HG03432 (cell line): ENCODE measurements around the gene CPNE4.

Experiments
- ATAC-seq: cut with Tn5 transposase; IDR thresholded peaks from one replicate; pipeline ENCODE4 v1.9.1; 2021; ENCODE audit warnings: mild to moderate bottlenecking, moderate library complexity; ENCODE audit not compliant: unreplicated experiment

CPNE4 gene

DNA sequence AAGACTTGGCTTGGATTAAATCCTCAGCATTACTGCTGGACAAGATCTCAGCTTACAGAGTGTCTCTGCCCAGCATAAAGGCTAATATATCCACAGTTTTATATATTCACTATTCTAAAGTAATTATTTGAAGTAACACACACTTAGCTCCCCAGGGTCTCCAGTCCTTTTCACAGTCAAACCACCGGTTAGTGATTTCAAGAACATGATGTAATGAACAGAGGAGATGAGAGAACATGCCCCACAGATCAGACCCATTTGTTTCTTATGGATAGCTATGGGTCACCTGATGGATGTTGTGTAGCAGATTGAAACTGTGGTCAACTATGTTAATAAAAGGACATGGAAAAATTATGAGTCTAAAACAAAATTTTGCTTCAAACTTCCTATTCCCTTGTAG lies 487.2 kb downstream of the CPNE4 start:
- ATAC-seq: no peak

- no peak for ATAC-seq
Observed at GRCh38 chr3:131546441-131546840, 488.4 kb downstream of the CPNE4 start.

DNA sequence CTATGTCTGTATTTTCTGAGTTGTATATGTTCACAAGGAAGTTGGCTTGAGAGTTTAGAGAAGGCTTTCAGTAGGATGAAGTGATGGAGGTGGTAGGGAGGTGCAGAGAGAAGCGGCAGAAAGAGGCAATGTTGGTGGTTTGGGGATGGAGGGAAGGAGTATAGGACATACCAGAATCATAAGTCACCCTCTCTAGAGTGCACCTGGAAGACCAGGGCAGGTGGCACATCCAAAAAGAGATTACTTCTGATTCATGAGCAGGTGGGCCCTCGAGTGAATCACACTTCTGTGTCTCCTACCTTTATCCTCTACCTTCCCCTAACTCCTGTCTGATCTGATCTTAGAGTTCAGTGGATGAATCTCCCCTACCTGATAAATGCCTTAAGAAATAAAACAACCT lies 490.3 kb downstream of the CPNE4 start:
- ATAC-seq: no peak

DNA sequence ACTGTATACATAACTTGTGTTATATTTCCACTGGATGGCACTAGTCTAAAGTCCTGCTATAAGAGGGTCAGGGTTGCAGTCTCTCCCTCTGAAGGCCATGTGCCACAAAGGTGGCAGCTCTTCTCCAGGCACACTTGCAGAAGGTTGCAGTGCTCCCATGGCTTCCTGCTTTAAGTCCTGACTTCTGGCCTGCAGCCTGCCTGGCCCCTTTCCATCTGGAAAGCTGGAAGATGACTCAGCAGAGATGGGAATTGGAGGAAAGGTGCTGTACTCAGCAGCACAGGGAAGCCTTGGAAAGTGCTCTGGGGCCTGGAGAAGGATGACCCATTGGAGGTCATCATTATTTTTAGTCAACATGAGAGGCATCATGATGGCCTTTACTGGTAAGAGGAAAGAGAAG lies 491.1 kb downstream of the CPNE4 start:
- no peak for ATAC-seq

DNA sequence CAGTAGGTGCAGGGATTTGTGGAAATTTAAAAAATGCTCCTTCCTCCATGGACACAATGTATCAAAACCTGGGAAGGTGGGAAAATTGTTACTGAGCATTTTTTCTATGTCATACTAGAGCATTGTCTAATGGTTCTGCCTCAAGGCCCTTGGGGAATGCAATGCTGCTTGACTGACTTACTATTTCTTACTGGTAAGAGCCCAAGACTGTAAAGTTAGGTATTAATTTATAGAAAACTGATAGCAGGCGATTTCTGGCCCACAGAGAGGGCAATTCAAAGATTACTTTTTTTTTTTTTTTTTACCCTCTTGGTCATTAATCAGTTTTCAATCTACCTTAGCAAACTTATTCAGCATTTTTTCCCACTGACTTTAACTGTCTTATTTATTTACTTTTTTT lies 493.5 kb downstream of the CPNE4 start:
- no peak for ATAC-seq

GRCh38 chr3:131540821-131541220 lies 494.0 kb downstream of the CPNE4 start:
- ATAC-seq: no peak

DNA sequence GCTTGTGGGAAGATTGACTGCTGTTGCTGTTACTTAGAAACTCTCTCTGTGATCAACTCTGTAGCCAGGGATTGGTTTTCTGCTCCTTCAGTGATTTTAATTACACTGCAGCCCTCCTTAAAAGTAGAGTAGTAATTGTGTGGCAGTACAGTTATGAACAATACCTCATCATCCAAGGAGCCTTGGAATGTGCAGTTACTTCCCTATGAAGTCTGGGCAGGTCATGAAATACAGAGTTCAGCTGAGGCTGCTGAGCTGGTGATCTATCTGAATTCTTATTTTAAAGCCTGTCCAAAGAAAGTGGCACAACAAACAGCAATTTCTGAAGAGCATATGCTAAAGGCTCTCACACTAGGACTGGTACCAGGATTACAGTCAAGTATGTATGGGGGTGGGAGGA lies 494.7 kb downstream of the CPNE4 start:
- no peak for ATAC-seq

- no peak for ATAC-seq
Observed at GRCh38 chr3:131538968-131539367, 495.8 kb downstream of the CPNE4 start.

GRCh38 chr3:131537531-131537930 lies 497.3 kb downstream of the CPNE4 start:
- ATAC-seq: no peak

DNA sequence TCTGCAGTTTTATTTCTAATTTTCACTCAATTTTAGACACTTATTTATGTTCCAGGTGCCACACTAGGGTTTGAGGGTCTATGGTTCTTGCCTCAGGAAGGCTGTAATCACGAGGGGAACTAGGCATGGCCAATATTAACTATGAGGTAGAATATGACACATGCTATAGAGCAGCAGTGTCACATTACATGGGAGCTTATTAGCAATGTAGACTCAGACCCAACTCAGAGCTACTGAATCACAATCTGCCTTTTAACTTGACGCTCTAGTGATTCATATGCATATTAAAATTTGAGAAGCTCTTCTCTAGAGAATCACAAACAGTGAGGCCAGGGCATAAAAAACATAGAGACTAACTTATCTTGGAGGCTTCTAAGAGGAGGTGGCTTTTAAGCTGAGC lies 499.2 kb downstream of the CPNE4 start:
- no peak for ATAC-seq

GRCh38 chr3:131535131-131535530 lies 499.7 kb downstream of the CPNE4 start:
- ATAC-seq: no peak

GRCh38 chr3:131532645-131533044 lies 502.2 kb downstream of the CPNE4 start:
- no peak for ATAC-seq

GRCh38 chr3:131530843-131531242 lies 504.0 kb downstream of the CPNE4 start:
- no peak for ATAC-seq

DNA sequence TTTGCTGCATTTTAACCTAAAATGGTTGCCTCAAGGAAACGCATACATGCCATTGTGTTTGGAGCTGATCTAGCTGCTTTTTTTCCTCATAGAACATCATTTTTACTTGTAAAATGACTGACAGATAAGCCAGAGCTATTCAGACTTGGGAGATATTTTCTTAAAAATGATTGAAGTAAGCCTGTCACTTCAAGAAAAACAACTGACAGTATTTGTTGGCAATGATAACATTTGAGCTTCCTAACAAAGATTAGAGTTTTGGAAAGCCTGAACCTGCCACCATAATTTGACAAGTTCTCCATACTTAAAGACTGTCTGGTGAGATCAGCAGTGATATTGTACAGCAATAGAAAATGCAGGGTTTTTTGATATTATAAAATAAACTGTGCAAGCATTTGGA lies 504.4 kb downstream of the CPNE4 start:
- no peak for ATAC-seq

GRCh38 chr3:131526801-131527347 lies 507.9 kb downstream of the CPNE4 start:
- ATAC-seq: no peak

- ATAC-seq: no peak
Observed at GRCh38 chr3:131518680-131519079, 516.1 kb downstream of the CPNE4 start.

DNA sequence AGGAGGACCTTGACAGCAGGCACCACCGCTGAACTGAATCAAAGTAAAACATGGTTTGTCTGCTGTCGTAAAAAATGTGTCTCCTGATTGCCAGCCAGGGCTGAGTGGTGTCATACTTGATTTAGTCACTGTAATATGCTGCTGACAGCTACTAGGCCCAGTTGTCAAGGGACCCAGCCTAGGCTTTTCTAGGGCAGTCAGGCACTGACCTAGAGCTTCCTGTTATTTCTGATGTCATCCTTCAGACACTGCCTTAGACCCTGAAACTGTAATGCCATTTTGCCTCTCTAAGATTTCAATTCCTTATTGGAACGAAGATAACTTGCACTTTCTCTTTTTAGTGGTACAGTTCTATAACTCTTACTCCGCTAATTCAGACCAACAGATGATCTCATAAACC lies 529.4 kb downstream of the CPNE4 start:
- no peak for ATAC-seq

DNA sequence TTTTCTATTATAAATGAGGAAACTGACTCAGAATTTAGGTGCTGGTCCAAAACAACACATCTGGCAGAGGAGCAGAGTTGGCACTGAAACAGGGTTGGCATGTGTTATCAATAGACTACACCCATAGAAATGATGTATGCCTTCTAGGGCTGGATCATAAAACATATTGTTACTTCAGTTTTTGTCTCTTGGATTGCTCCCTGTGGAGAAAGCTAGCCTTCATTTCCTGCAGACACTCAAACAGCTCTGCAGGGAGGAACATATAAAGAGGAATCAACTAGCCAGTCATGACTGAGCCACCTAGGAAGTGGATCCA lies 531.5 kb downstream of the CPNE4 start:
- ATAC-seq: no peak

DNA sequence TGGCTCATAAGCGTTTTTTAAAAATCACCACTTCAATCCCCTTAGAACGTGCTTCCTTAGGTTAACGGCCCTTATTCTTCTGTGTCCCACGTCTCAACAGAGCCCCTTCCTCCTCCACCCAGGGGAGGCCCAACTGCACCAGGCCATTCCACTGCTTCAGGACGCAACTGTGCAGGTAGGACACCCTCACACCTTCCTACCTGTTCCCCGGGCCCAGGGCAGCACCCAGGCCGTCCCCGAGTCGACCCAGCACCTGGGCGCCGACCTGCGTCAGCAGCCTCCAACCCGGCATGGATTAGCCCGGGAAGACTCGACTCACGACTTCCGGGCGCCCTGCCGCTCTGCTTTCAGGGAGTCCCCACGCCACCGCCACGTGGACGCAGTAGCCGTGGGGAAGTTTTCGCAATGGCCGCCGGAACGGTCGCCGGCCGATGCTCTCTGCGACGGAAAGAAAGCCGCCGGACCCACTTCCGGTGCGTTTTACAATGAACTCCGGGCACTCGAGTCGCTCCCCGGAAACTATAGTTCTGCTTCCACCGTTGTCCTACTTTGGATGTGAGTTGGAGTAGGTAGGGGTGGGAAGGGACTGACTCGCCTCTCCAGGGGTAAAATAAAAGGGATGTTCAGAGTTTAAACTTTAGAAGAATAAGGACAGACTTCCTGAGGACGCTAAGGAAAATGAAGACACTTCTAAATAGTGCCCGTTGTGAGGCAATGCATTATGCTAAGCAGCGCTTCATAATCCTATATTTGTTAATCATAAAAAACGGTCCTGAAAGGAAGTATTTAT lies 532.1 kb downstream of the CPNE4 start, which contains the start of gene MRPL3:
Gene MRPL3, minus strand, starts transcription at position 442 of the 790 bp plus-strand sequence. Its CDS starts 150 bp downstream, at position 292.
- ATAC-seq: peak; percentile 97

GRCh38 chr3:131501949-131502348 lies 532.9 kb downstream of the CPNE4 start:
- ATAC-seq: no peak

DNA sequence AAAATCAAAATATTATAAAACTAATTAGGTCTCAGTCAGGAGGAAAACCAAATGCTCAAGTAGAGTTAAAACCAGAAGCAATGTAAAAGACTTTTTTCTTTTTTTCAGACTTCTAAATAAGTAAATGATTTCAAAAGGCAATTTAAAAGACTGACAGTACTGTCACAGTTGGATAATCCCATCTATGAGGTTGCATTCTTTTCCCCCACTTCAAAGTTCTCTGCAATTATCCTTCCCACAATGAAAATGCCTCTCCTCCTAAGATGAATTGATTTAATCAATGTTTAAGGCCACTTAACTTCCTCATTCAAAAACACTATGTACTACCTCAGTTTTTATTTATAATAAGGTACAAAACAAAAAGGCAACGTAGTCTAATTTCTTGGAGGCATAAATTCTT lies 540.1 kb downstream of the CPNE4 start:
- ATAC-seq: no peak

GRCh38 chr3:131491775-131492174 lies 543.0 kb downstream of the CPNE4 start:
- ATAC-seq: no peak

- no peak for ATAC-seq
Observed at GRCh38 chr3:131491084-131491483, 543.7 kb downstream of the CPNE4 start.
